T1000 (cell line): Measurements from ENCODE around the gene TRMU.
A peak's percentile ranks its signal among the peaks of the same experiment; 100 is the strongest.
"Not testable (repeated sequence)": the region's sequence is repeated elsewhere in the genome, so short reads cannot be mapped to it uniquely, and the experiment has no call there.

ENCODE experiments used
- DNase-seq: peaks from one replicate; lab custom pipeline; 2025; ENCODE audit warnings: mixed read lengths; lab: John Stamatoyannopoulos, UW

TRMU gene

GRCh38 chr22:46387748-46388147 lies 52.2 kb downstream of the TRMU start:
- DNase-seq = no peak

DNA sequence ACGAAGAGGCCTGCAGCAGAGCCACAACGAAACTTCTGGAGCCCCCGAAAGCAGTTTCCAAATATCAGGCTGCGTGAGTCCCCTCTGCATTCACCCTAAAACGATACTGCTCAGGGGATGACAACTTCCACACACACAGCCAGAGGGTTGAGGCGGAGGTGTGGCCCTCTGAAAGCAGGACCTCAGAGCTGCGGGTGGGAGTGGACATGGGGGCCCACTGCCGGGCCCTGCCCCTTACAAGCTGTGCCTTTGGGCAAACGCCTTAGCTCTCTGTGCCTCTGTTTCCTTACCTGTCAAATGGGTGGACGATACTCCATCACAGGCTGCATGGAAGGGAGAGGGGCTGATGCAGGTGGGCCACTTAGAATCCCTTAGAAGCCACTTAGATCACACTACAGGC lies 53.1 kb downstream of the TRMU start:
- DNase-seq = no peak

DNA sequence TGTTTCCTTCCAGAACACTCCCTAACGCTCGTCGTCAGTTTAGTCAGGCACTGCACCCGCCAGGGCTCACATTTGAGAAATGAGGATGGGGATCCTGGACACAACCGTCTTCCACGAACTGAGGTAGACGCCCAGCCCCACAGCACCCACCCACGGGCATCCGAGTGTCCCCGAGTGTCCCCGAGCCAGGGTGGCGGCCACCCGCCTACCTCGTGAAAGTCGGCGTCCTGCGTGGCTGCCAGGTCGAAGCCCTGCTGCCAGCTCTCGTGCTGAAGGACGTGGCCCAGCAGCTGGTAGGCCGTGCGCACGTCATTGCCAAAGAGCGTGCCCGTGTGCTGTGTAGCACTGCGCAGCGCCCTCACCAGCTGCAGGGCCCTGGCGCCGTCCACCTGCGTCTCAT lies 53.6 kb downstream of the TRMU start:
- DNase-seq = no peak

- DNase-seq = no peak
These were observed 54.7 kb downstream of the TRMU start for GRCh38 chr22:46390105-46390651.

- DNase-seq = peak; percentile 27
These were observed 55.3 kb downstream of the TRMU start for GRCh38 chr22:46390652-46391301.

GRCh38 chr22:46391486-46392136 lies 56.1 kb downstream of the TRMU start:
- no peak for DNase-seq

GRCh38 chr22:46392137-46392844 lies 56.8 kb downstream of the TRMU start:
- DNase-seq = no peak

GRCh38 chr22:46393873-46394272 lies 58.4 kb downstream of the TRMU start:
- no peak for DNase-seq

- DNase-seq = no peak
These were observed 59.1 kb downstream of the TRMU start for GRCh38 chr22:46394622-46395021.

- no peak for DNase-seq
These were observed 59.6 kb downstream of the TRMU start for GRCh38 chr22:46395145-46395544.

DNA sequence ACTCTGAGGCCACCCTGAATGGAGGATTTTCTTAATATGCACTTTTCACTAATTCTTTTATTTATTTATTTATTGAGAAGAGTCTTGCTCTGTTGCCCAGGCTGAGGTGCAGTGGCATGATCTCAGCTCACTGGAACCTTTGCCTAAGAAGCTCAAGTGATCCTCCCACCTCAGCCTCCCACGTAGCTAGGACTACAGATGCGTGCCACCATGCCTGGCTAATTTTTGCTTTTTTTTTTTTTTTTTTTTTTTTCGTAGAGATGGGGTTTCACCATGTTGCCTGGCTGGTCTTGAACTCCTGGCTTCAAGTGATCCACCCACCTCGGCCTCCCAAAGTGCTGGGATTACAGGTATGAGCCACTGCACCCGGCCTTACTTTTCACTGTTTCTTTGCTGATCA lies 61.5 kb downstream of the TRMU start:
- DNase-seq = not testable (repeated sequence)

GRCh38 chr22:46397514-46397913 lies 62.0 kb downstream of the TRMU start:
- DNase-seq = no peak

- no peak for DNase-seq
These were observed 62.4 kb downstream of the TRMU start for GRCh38 chr22:46397951-46398350.

DNA sequence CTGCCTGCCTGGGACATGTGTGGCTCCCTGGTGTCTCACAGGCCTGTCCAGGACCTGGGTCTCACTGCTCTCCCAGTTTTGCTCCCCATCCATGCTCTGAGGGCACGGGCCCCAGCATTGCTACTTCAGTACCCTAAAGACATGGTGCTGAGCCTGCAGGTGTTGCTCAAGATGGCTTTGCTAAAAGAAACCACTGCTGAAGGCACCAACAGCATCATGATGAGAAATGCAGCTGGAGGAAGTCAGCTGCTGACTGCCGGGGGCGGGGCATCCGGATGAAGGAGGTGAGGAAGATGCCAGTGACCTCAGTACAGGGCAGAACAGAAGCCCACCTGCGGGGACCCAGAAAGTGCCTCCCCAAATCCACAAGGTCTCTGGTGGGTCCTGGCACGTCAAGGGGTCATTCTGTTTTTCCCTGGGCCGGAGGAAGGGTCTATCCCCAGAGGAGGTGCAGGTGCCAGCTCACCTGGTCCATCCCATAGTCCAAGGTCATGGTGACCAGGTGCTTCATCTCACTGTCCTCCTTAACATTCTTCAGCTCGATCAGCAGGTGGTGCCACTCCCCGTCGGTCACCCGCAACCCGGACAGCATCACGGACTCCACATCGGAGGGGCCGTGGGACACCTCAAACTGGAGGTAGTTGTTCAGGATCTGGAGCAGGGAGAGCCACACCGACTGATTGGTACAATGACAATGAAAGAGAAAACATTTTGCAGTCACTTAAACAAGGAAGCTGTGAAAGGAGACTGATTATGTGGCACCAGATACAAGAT lies 63.9 kb downstream of the TRMU start:
- no peak for DNase-seq

DNA sequence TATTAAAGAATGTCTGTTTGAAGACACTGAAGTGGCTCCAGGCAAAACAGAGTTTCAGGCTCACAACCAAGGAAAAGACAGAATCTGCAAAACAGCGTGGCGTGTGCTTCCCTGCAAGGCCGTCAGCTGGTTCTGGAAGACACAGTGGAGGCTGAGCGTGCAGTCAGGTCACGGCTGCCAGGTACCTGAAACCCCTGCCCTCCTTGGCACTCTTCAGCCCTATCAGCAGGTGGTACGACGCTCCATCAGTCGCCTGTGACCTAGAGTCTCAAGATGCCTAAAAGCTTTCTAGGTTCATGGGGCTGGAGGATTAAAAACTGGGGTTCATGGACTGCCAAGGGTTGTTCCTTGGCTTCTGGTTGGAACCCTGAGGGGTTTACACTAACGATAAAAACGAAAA lies 65.9 kb downstream of the TRMU start:
- no peak for DNase-seq

- no peak for DNase-seq
These were observed 67.0 kb downstream of the TRMU start for GRCh38 chr22:46402505-46402904.

GRCh38 chr22:46403880-46404279 lies 68.4 kb downstream of the TRMU start:
- not testable (repeated sequence) for DNase-seq

GRCh38 chr22:46405901-46406300 lies 70.4 kb downstream of the TRMU start:
- DNase-seq = no peak

GRCh38 chr22:46406349-46406748 lies 70.8 kb downstream of the TRMU start:
- DNase-seq = no peak

DNA sequence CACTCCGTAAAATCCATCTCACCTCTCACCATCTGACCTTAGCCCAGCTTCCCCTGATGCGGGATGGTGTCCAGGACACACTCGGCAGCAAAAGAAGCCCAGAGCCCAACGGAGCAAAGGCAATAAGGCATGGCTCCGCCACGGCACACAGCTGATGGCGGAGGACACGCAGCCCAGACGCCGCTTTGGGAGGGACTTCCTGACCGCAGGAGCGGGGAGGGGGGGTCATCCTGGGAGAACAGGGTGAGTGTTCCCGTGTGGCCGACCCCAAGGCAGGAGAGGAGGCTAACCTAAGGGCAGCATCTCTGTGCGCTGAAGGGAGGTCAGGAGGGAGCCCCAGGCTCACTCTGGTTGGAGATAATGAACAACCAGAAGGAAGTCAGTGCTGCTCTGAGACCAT lies 71.3 kb downstream of the TRMU start:
- DNase-seq = no peak
